Activated CD8-positive, alpha-beta T cell treated with anti-CD3 and anti-CD28 coated beads, Interleukin-2, amount 10 ng/mL, durations not matched to agents 7 days and 5 days (primary cell): Measurements from ENCODE around the gene HLA-DPA1. TPM values are rescaled to one million over a fixed set of nuclear protein-coding genes. Genes with fewer than 3 reads are reported as not detected.
"Not testable (repeated sequence)": the region's sequence is repeated elsewhere in the genome, so short reads cannot be mapped to it uniquely, and the experiment has no call there.

Experiments used
- ATAC-seq: fragments of 150-1000 bp; cut with Tn5 transposase; one replicate; pipeline ENCODE4 v1.10.0; 2021; ENCODE audit warnings: moderate library complexity
- CTCF ChIA-PET: fragments of 350-600 bp; sonication (Branson Sonifier 250); formaldehyde crosslinking; loops from one replicate; lab custom pipeline; 2021; ENCODE audit warnings: antibody characterized with exemption; lab: Charles Lee
- POLR2A ChIA-PET: fragments of 350-600 bp; sonication (Branson Sonifier 250); formaldehyde crosslinking; loops from one replicate; lab custom pipeline; 2021; ENCODE audit warnings: antibody characterized with exemption; lab: Charles Lee
- DNase-seq: peaks from one replicate; pipeline ENCODE4 v3.0.0-alpha.2; 2020
- H3K27ac Mint-ChIP-seq: one replicate; pipeline ENCODE4 v1.8.0; 2021; ENCODE audit warnings: mild to moderate bottlenecking, mixed read lengths
- H3K27me3 Mint-ChIP-seq: one replicate; pipeline ENCODE4 v1.8.0; 2021; ENCODE audit warnings: low read depth, mixed read lengths
- H3K36me3 Mint-ChIP-seq: one replicate; pipeline ENCODE4 v1.8.0; 2021; ENCODE audit warnings: low read depth, mixed read lengths
- H3K4me1 Mint-ChIP-seq: one replicate; pipeline ENCODE4 v1.8.0; 2021; ENCODE audit warnings: low read depth, mixed read lengths
- H3K4me3 Mint-ChIP-seq: one replicate; pipeline ENCODE4 v1.8.0; 2021; ENCODE audit warnings: mild to moderate bottlenecking, mixed read lengths
- H3K9me3 Mint-ChIP-seq: one replicate; pipeline ENCODE4 v1.8.0; 2022; ENCODE audit warnings: mixed read lengths; ENCODE audit not compliant: insufficient read depth
- total RNA-seq, 2 experiments: library from RNA; stranded (reverse); gene quantifications; one replicate each; pipeline ENCODE4 v1.2.3, GENCODE V29; 2021

The HLA-DPA1 gene
- total RNA-seq, 2 experiments from 2014 or later: 39.1 to 40.0 TPM

- ChIA-PET POLR2A (interaction anchor here (0.5 to 1.4 kb wide), 7 partner anchors 13 to 214 kb away, joined by 3 to 7 read pairs (median 3); no protein-coding TSS in a partner anchor), CTCF (interaction anchor here (0.6 to 1.6 kb wide), 16 partner anchors 9 to 222 kb away, joined by 3 to 9 read pairs (median 3); partner anchors contain the start of genes HLA-DMA and TAP1)
- DNase-seq (peak; percentile 57), ATAC-seq (peak; percentile 93)
- Mint-ChIP-seq H3K36me3 (no peaks in the 10 kb centered on the region), H3K4me3 (peak within 1 kb of the TSS; percentile 74), H3K27ac (peak within 1 kb of the TSS; percentile 71), H3K9me3 (no peaks in the 10 kb centered on the region), H3K27me3 (peaks cover 6% of the 10 kb centered on the region), H3K4me1 (peaks cover 48% of the 10 kb centered on the region)
These were observed 2.3 kb upstream of the HLA-DPA1 start, which contains the start of gene HLA-DPB1 for GRCh38 chr6:33075568-33076405. Gene HLA-DPB1, plus strand, starts transcription at chr6:33075990. Its CDS starts 52 bp downstream, at chr6:33076042.

- POLR2A ChIA-PET: interaction anchor here (0.5 to 1.4 kb wide), 6 partner anchors 13 to 173 kb away, joined by 3 to 7 read pairs (median 3); no protein-coding TSS in a partner anchor
- H3K4me1 Mint-ChIP-seq: peaks cover 43% of the 10 kb centered on the region
- H3K36me3 Mint-ChIP-seq: no peaks in the 10 kb centered on the region
- DNase-seq (no peak), ATAC-seq (no peak)
- H3K4me3 Mint-ChIP-seq: no peak overlapping the region
- no peaks in the 10 kb centered on the region for H3K9me3 Mint-ChIP-seq
- CTCF ChIA-PET: interaction anchor here (0.7 to 1.6 kb wide), 12 partner anchors 15 to 222 kb away, joined by 3 to 9 read pairs (median 4); partner anchors contain the start of genes HLA-DMA and TAP1
- peak overlapping the region; percentile 71 for H3K27ac Mint-ChIP-seq
- H3K27me3 Mint-ChIP-seq: peaks cover 6% of the 10 kb centered on the region
These were observed 1.7 kb upstream of the HLA-DPA1 start for GRCh38 chr6:33075208-33075567.

GRCh38 chr6:33072508-33073100 is 845 bp downstream of the HLA-DPA1 start:
- H3K4me3 Mint-ChIP-seq: peak overlapping the region; percentile 76
- no peak for ATAC-seq
- ChIA-PET POLR2A (interaction anchor here (0.5 to 2.3 kb wide), 3 partner anchors 9 to 101 kb away, joined by 3 to 6 read pairs (median 3); no protein-coding TSS in a partner anchor), CTCF (interaction anchor here (0.8 to 2.8 kb wide), 9 partner anchors 10 to 177 kb away, joined by 3 to 12 read pairs (median 4); no protein-coding TSS in a partner anchor)
- peaks cover 6% of the 10 kb centered on the region for H3K27me3 Mint-ChIP-seq
- peaks cover 39% of the 10 kb centered on the region for H3K4me1 Mint-ChIP-seq
- no peak overlapping the region for H3K27ac Mint-ChIP-seq
- peaks cover 7% of the 10 kb centered on the region for H3K36me3 Mint-ChIP-seq
- DNase-seq: no peak
- H3K9me3 Mint-ChIP-seq: no peaks in the 10 kb centered on the region

- no peaks in the 10 kb centered on the region for H3K9me3 Mint-ChIP-seq
- no peak overlapping the region for H3K27ac Mint-ChIP-seq
- no peak for ATAC-seq
- H3K36me3 Mint-ChIP-seq: peaks cover 7% of the 10 kb centered on the region
- POLR2A ChIA-PET: interaction anchor here (0.6 to 2.3 kb wide), 3 partner anchors 58 to 100 kb away, joined by 3 to 6 read pairs (median 4); no protein-coding TSS in a partner anchor
- peaks cover 32% of the 10 kb centered on the region for H3K4me1 Mint-ChIP-seq
- peak overlapping the region; percentile 3 for H3K4me3 Mint-ChIP-seq
- DNase-seq: no peak
- CTCF ChIA-PET: interaction anchor here (1.0 to 2.8 kb wide), 6 partner anchors 11 to 57 kb away, joined by 3 to 12 read pairs (median 4); no protein-coding TSS in a partner anchor
- H3K27me3 Mint-ChIP-seq: peaks cover 6% of the 10 kb centered on the region
These were observed 1.9 kb downstream of the HLA-DPA1 start for GRCh38 chr6:33071569-33071968.

- Mint-ChIP-seq H3K4me1 (peaks cover 27% of the 10 kb centered on the region), H3K27me3 (peaks cover 6% of the 10 kb centered on the region), H3K9me3 (no peaks in the 10 kb centered on the region), H3K4me3 (no peak overlapping the region), H3K27ac (no peak overlapping the region), H3K36me3 (peaks cover 9% of the 10 kb centered on the region)
- ATAC-seq: no peak
- ChIA-PET POLR2A (no interaction called here), CTCF (interaction anchor here (1.0 to 1.7 kb wide), 4 partner anchors 46 to 137 kb away, joined by 3 to 4 read pairs (median 4); no protein-coding TSS in a partner anchor)
- DNase-seq: no peak
These were observed 2.5 kb downstream of the HLA-DPA1 start for GRCh38 chr6:33070909-33071308.

- no peak overlapping the region for H3K27ac Mint-ChIP-seq
- H3K4me3 Mint-ChIP-seq: no peak overlapping the region
- H3K36me3 Mint-ChIP-seq: peaks cover 13% of the 10 kb centered on the region
- ATAC-seq (no peak), DNase-seq (no peak)
- ChIA-PET CTCF (interaction anchor here (1.1 to 1.7 kb wide), 3 partner anchors 23 to 135 kb away, joined by 4 to 6 read pairs (median 4); no protein-coding TSS in a partner anchor), POLR2A (no interaction called here)
- H3K27me3 Mint-ChIP-seq: peaks cover 6% of the 10 kb centered on the region
- H3K4me1 Mint-ChIP-seq: peaks cover 18% of the 10 kb centered on the region
- H3K9me3 Mint-ChIP-seq: no peaks in the 10 kb centered on the region
These were observed 4.3 kb downstream of the HLA-DPA1 start for GRCh38 chr6:33069021-33069738.

- no peaks in the 10 kb centered on the region for H3K9me3 Mint-ChIP-seq
- ChIA-PET CTCF (interaction anchor here (1.1 kb wide), 1 partner anchor 9 kb away, joined by 3 read pairs; the partner anchor contains the start of gene HLA-DPB1), POLR2A (no interaction called here)
- H3K4me3 Mint-ChIP-seq: no peak overlapping the region
- peaks cover 8% of the 10 kb centered on the region for H3K4me1 Mint-ChIP-seq
- ATAC-seq (no peak), DNase-seq (no peak)
- H3K27me3 Mint-ChIP-seq: peaks cover 10% of the 10 kb centered on the region
- no peak overlapping the region for H3K27ac Mint-ChIP-seq
- H3K36me3 Mint-ChIP-seq: peaks cover 13% of the 10 kb centered on the region
These were observed 6.4 kb downstream of the HLA-DPA1 start for GRCh38 chr6:33066917-33067521.

GRCh38 chr6:33065312-33065711 is 8.1 kb downstream of the HLA-DPA1 start:
- no peak overlapping the region for H3K27ac Mint-ChIP-seq

GRCh38 chr6:33064723-33065122 is 8.7 kb downstream of the HLA-DPA1 start:
- ATAC-seq: no peak
- H3K4me1 Mint-ChIP-seq: peaks cover 2% of the 10 kb centered on the region
- peaks cover 6% of the 10 kb centered on the region for H3K27me3 Mint-ChIP-seq
- H3K4me3 Mint-ChIP-seq: no peak overlapping the region
- no peaks in the 10 kb centered on the region for H3K9me3 Mint-ChIP-seq
- ChIA-PET CTCF (no interaction called here), POLR2A (no interaction called here)
- H3K36me3 Mint-ChIP-seq: peaks cover 13% of the 10 kb centered on the region
- no peak overlapping the region for H3K27ac Mint-ChIP-seq
- DNase-seq: no peak

More at GRCh38 chr6:33065312-33065711, 8.1 kb downstream of the HLA-DPA1 start:
- no peak overlapping the region for H3K4me3 Mint-ChIP-seq
- H3K4me1 Mint-ChIP-seq: peaks cover 2% of the 10 kb centered on the region
- no peak for DNase-seq
- ChIA-PET CTCF (no interaction called here), POLR2A (no interaction called here)
- ATAC-seq: no peak
- no peaks in the 10 kb centered on the region for H3K9me3 Mint-ChIP-seq
- peaks cover 6% of the 10 kb centered on the region for H3K27me3 Mint-ChIP-seq
- H3K36me3 Mint-ChIP-seq: peaks cover 13% of the 10 kb centered on the region

- H3K36me3 Mint-ChIP-seq, H3K4me1 Mint-ChIP-seq, ATAC-seq, POLR2A ChIA-PET, H3K4me3 Mint-ChIP-seq, H3K27me3 Mint-ChIP-seq, DNase-seq, CTCF ChIA-PET, H3K27ac Mint-ChIP-seq, H3K9me3 Mint-ChIP-seq: not testable (repeated sequence)
These were observed 10.0 kb downstream of the HLA-DPA1 start for GRCh38 chr6:33063435-33063834.
